HG03045 (cell line): ENCODE data around the gene NEURL1.

Experiments
- ATAC-seq: cut with Tn5 transposase; IDR thresholded peaks from one replicate; pipeline ENCODE4 v1.9.1; 2021; ENCODE audit warnings: mild to moderate bottlenecking, moderate library complexity; ENCODE audit not compliant: unreplicated experiment

NEURL1 gene

DNA sequence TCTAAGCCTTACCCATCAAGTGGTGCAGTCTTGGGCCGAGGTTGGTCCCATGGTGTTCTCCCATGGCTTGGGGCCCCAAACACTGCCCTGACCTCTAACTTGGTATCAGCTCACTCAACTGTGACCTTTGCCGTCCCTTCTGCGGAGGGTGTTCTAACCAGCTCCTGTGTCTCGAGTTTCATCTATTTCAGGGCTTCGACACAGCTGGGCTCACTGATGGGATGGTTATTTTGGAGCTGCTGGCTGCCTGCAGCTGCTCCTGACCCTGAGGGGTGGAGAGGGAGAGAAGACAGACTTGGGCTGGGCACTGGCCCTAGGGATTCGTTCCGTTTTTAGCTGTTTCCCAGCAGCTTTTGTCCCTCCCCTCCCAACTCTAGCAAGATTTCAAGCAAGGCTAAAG is 86.9 kb downstream of the NEURL1 start:
- no peak for ATAC-seq

DNA sequence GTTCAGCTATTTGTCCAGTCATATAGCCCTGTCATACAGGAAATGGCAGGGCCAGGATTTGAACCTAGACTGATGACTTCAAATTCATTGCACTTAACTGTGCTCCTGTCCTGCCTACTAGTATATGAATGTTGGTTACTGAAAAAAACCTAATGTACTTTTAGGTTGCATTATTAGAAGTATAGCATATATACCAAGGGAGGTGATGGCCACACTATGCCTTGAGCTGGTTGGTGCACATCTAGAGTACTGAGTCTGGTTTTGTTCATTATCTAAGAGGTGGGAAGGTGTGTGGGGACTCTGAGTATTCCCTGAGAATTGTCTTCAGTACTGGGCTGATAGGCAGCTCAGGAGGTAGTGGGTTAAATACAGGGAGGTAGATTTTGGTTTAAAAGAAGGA is 88.0 kb downstream of the NEURL1 start:
- ATAC-seq, result no peak

DNA sequence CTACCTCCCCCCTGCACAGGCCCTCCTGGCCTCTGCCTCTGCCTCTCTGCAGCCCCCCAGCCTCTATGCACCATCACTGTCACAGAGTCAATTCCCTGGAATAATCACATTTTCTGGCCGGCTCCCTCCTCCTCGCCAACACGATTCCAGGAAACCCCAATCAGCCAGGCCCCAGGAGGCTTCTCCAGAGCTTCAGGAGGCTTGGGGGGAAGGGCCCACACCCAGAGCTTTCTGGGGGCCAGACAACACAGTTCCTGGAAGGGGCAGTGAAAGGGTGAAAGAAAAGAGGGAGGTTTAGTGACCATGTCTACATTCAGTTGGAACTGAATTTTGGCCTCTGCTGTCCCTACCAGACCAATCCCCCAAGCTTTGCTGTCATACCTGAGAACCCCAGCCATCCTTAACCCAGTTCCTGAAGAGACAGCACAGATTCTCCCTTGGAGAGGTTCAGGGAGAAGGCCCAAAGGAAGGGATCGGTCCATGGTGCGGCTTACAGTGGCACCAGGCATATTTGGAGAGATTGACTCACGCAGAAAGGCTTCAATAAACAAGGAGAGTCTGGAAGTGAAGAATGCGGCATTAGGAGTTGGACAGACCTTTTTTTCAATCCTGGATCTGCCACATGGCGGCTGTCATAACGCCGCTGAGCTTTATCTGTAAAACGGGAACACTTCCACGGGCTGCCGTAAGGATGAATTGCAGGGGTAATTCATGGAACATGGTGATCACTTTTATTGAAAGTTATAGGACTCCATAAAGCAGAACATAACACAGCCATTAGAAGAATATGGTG is 89.0 kb downstream of the NEURL1 start:
- no peak for ATAC-seq

DNA sequence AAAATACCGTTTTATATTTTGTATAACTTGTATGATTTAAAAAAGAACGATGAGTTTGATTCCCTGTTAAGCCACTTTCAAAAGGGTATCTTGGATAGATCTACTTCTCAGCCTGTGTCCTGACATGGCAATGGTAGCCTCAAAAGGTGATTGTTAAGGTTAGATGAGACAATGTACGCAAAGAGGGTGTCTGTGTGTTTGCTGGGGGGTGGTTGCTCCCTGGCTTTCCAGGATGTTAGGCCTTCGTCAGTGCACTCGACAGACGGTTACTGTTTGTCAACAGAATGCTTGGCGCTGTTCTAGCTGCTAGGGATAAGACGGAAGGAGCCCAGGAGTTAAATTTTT is 90.3 kb downstream of the NEURL1 start:
- no peak for ATAC-seq

DNA sequence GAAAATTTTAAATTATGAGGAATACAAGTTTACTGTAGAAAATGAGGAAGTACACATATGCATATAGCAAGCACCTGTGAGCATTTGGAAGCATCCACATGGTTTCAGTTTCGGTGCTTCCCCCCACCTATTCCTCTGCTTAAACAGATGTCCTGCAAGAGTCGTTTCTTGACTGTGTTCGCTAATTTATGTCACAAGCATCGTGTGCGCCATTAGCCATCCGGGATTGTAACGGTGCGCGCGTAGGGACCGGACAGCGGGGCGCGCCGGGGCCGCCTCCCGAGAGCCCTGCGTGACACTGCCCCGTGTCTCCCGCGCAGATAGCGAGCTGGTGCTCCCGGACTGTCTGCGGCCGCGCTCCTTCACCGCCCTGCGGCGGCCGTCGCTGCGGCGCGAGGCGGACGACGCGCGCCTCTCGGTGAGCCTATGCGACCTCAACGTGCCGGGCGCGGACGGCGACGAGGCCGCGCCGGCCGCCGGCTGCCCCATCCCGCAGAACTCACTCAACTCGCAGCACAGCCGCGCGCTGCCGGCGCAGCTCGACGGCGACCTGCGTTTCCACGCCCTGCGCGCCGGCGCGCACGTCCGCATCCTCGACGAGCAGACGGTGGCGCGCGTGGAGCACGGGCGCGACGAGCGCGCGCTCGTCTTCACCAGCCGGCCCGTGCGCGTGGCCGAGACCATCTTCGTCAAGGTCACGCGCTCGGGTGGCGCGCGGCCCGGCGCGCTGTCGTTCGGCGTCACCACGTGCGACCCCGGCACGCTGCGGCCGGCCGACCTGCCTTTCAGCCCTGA is 90.9 kb downstream of the NEURL1 start:
- ATAC-seq, result no peak

DNA sequence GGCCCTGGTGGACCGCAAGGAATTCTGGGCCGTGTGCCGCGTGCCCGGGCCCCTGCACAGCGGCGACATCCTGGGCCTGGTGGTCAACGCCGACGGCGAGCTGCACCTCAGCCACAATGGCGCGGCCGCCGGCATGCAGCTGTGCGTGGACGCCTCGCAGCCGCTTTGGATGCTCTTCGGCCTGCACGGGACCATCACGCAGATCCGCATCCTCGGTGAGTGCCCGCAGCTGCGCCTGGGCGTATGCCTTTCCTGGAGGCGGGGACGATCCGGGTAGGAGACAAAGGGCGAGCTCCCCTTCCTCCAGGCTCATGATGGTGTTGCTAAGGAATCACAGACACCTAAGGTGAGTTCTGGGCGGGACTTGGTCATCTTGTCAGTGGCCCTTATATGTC is 91.5 kb downstream of the NEURL1 start:
- ATAC-seq, result no peak

DNA sequence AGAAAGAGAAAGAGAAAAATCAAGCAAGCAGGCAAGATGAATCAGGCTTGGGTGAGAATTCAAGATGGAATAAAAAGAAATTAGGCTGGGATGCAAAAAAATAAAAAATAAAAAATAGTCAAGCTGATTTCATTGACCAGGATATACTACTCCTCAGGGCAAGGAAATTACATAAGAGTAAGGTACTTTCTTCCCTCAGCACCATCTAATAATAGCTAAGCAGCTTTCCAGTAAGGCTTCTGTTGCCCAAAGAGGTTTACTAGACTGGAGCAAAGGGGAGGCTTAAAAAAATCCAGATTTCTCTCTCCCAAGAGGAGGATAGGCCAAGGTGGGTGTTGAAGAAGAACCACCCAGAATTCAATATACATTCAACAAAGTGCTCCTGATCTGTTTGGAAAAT is 93.6 kb downstream of the NEURL1 start:
- ATAC-seq, result no peak

DNA sequence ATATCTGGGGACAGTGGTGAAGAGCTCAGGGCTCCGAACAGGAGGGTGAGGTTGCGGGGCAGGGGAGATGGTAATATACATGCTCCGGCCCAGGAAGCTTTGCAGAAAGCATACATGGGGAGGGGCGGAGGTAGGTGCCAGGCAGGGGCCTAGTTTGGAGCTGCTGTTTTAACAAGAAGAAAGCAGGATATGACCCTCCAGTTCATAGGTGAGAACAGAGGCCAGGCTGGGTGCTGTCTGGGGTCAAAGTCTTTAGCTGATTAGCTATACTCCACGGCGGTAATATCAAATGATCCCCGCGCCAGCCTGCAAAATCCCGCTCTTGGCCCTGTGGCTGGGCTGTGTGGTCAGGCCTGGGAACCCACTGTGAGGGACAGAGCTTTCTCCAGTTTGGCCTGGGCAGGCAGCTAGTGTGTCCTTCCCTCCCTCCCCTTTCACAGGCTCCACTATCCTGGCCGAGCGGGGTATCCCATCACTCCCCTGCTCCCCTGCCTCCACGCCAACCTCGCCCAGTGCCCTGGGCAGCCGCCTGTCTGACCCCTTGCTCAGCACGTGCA is 95.6 kb downstream of the NEURL1 start:
- ATAC-seq, result no peak

DNA sequence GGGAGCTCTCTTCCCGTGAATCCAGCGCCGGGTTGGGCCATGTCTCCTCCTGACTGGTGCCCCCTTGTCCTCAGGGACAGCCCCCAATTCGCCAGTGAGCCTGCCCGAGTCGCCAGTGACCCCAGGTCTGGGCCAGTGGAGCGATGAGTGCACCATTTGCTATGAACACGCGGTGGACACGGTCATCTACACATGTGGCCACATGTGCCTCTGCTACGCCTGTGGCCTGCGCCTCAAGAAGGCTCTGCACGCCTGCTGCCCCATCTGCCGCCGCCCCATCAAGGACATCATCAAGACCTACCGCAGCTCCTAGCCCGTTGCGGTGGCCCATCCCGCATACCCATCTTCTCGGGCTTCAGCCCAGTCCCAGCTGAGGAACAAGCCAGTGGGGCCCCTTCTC is 96.6 kb downstream of the NEURL1 start:
- no peak for ATAC-seq

DNA sequence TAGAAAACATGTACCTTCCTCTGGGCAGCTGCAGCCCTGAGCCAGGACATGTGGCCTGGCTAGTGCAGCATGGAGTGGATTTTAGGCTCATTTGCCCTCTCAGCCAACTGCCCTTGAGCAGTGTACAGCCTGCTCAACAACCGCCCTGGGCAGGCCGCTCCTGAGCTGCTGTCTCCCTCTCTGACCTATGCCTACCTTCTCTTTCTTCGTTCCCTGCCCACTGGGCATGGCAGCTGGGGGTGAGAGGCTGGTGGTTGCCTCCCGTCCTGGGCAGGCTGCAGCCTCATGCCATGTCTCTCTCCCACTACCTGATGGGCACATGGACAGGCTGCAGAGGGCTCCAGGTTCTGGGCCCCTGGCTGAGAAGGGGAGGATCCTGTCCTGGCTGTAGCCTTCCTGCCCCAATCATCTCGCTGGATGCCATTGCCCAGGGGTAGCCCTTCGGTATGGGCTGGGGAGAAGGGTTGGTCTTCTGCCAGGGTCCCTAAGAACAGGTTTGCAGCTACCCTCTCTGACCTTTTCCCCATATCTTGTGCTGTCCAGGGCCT is 97.3 kb downstream of the NEURL1 start:
- ATAC-seq, result no peak

DNA sequence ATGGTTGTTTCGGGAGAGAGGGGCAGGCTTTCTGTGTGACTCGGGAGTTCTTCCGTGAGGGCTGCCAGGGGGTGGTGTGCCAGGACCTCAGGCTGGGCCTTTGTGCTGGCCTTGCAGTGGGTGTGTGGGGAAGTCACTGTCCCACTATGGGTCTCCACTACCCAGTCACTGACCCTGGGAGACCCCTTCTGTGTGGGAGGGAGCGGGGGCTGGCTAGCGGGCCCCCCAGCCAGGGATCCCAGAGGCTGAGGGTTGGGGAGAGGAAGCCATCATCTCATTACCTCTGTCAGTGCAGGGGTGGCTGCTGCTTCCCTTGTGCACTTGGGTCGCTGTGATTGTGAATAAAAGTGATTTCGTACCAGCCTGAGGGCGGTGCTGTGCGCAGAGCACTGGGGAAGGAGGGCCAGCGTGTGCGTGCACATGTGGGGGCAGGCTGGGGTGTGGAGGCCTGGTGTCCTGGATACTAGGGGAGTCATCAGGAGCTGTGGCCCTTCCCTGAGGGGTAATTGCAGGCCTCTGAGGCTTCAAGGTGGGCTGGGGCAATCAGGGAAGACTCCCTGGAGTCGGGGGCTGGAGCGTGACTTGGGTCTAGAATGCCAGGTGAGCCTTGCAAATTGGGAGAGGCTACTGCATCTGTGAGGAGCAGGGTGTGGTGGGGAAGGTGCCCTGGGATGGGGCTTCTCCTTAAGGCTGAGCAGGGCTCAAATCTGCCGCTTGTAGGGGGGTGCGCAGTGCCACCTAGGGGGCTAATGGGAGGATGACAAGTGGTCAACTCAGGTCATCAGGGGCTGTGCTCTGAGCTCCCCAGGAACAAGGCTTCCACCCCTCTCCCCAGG is 98.9 kb downstream of the NEURL1 start:
- ATAC-seq, result no peak

DNA sequence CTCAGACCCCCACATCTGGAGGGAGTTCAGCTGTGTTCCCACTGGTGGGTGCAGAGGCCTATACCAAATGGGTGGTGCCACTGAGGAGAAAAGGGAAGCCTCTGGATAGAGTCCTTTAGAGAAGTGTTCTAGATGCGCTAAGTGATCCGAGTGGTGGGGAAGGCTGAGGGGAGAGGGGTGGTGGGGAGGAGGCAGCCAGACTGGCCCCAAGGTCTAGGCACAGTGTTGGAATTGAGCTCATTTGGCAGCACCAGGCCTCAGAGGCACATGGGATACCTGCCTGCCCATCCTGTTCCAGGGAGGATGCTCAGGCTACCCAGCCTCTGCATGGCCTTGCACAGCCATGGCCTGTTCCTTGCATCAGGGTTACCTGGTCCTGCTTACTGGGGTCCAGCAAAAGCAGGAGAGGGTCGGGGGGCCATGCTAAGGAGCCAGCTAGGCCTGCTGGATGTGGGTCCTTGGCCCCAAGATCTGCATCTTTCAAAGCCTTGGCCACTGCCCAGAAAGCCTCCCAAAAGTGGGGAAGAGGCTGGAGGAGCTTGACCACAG is 99.6 kb downstream of the NEURL1 start:
- no peak for ATAC-seq

DNA sequence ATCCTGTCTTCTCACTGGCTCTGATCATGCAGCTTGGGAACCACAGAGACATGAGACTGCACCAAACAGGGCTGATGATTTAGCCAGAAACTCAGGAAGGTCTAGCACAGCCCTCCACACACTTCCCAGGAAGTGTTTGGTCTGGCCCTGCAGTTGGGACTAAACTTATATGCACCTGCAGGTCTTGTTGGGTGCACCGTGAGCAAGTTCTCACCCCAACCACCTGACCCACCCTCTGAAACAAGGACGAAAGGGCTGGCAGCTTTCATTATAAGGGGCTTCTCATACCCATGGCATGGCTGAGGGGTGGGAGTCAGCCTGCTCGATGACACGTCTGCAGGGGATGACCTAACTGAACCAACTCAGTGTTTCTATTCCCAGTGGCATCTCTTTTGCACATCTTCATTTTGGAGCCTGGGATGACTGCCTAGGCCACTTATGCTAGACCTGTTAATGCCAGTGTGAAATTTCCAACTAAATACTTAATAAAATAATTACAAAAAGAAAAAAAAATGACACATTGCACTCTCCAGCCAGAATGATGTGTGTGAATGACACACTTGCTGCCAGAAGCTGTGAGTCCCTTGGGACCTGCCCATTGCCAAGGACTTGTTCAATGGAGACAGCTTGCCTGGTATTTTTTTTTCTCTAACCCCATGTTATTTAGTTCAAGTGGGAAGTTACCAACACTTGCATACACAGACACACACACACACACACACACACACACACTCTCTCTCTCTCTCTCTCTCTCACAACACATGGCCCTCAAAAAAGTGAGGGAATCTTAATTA is 102.6 kb downstream of the NEURL1 start:
- ATAC-seq, result no peak

DNA sequence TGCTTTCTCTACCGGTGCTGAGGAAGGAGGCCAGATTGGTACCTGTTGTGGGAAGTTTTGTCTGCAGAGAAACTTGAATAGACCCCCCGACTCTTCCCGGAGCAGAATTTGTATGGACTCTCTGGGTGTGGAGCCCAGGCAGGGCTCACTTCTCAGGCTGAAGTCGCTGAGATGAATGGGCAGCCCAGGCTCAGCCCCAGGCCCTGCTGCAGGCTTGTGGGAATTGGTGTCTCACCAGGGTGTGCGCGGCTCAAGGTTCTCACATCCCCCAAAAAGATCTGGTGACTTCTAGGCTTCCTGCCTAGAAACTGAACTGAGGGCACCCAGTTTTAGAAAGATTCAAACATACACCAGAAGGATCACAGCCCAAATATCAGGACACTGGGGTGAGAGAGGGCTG is 103.5 kb downstream of the NEURL1 start:
- ATAC-seq, result no peak

DNA sequence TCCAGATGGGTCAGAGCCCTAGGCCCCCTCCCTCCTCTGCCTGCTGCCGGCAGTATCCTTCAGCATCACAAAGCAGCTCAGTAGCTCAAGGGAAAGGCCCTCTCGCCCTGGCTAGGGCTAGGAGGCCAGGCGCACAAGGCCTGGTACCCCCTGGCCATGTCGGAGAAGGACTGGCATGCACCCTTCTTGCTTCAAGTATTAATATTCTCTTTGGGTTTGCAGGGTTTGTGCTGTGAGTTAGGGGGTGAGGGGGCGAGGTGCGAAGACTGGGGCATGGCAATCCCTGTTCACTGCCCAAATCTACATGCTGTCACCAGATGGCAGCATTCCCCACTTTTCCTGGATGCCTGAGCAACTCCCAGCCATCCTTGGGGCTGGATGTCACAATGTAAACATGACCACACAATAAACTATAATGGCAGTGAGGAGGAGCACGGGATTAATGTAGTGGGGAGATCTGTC is 105.2 kb downstream of the NEURL1 start:
- ATAC-seq, result no peak

DNA sequence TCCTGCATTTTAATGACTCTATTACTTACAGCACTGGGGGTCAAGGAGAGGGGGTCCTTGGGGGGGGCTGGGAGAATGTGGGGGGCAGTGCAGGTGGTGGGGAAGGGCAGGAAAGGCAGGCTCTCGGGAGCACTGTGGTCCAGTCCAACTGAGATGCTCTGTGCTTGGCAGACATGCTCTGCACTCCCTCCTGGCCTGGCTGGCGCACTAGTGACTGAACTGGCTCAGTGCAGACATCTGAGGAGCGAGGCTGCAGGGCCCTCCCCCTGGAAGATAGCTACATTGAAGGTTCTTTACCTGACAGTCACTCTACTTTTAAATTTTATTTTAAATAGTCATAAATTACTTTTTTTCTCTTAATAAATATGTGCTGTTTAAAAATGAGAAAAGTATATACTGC is 105.7 kb downstream of the NEURL1 start:
- no peak for ATAC-seq

DNA sequence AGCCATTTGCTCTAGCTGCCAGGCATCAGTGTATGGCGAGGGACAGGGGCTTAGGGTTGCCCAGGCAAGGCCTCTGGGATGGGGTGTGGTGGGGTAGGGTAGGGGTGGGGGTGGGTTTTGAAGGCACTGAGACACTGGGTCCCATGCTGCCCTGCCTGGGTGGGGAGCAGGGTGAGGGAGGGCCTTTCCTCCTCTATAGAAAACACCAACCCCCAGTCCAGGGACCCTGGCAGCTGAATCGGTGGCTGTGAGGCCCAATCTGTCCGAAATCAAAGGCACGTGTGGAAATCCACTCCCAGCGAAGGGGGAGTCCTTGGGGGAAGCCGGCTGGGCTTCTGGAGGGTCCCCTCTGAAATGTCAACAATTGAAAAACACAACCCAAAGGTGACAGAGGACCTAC is 106.4 kb downstream of the NEURL1 start:
- ATAC-seq, result no peak

DNA sequence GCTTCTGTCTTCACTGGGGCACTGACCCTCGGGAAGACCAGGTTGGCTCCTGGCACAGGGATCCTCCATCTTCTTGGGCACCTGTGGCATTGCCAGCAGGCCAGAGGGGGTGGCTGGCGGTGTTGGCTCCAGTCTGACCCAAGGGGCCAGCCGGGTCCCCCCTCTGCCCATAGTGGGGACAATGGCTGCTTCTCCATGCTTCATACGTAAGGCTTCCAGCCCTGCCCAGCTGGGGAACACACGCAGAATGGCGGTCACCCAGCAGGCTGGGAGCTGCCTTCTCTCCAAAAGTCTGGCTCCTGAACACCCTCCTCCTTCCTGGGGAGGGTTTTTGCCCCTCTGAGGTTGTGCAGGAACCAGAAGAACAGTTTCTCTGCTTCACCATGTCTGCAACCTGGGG is 106.8 kb downstream of the NEURL1 start:
- no peak for ATAC-seq

DNA sequence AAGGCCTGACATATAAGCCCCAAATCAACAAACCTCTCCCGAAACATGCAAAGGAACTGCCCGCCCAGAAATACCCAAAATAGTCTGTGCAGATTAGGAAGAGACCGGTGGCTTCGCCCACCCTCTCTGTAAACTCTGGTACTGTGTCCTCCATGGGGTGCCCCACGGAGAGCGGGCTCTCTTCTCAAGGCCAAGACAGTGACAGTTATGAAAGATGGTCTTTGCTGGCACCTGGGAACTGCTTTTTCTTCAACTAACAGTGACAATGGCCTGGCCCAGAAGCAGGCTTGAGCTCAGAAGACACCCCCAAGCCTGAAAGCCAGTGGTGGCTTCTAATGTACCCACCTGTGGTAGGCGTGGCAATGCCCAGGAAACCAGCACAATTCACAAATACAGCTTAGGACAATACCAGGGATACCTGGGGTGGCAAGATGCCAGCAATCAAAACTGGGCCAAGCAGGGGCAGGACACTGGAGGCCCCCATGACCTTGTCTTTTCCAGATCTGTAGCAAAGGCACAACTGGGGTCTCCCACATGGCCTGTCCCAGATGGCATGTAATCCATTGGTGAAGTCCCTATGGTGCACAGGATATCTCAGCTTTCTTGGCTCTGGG is 107.6 kb downstream of the NEURL1 start:
- no peak for ATAC-seq
